ENCODE results near the gene STBD1.
"Not testable (repeated sequence)": the region's sequence is repeated elsewhere in the genome, so short reads cannot be mapped to it uniquely, and the experiment has no call there.

Gene STBD1

DNA sequence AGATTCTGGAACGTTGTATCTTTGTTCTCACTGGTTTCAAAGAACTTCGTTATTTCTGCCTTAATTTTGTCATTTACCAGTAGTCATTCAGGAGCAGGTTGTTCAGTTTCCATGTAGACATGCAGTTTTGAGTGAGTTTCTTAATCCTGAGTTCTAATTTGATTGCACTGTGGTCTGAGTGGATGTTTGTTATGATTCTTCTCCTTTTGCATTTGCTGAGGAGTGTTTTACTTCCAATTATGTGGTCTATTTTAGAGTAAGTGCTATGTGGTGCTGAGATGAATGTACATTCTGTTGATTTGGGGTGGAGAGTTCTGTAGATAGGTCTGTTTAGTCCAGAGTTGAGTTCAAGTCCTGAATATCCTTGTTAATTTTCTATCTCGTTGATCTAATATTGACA, 18.7 kb upstream of the STBD1 start:
- DNase-seq, result not testable (repeated sequence)

DNA sequence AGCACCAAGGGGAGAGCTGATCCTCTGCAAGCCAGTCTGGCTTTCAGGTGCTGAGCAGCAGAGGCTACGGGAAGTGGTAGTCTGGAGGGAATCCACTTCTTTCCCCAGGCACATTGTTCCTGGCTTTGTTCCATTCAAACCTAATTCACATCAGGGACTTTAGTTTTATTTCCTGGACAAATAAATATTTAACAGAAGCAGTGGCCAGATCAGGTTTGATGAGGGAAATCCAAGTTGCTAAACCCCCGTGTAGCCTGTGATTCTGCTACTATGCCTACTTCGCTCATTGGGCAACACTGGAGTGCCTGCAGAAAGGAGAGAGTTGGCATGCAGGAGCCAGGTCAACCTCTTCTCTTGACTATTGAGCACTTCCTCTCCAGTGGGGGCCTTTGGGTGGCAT, 13.8 kb upstream of the STBD1 start:
- no peak for DNase-seq

DNA sequence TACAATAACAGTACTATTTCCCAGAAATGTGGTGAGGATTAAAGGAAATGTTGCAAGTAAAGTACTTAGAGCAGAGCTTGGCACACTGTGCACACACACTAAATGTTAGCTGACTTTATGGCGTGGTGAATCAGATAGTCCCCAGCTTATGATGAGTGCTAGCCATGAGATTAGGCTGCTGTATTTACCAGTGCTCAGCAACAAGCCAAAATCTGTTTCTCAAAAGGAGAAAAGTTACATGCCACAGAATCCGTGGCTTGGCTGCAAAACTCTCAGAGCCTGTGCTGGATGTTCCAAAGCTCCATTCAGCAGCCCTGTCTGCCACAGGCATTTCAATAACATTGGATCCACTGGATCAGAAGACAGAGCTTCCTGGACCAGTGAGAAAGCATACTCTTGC, 12.8 kb upstream of the STBD1 start:
- DNase-seq, result no peak

GRCh38 chr4:76296286-76296820, 10.2 kb upstream of the STBD1 start:
- no peak for DNase-seq

GRCh38 chr4:76298227-76298626, 8.3 kb upstream of the STBD1 start:
- DNase-seq, result no peak

- DNase-seq, result no peak
These were observed 6.5 kb upstream of the STBD1 start for GRCh38 chr4:76300012-76300411.

- peak; percentile 37 for DNase-seq
These were observed 5.3 kb upstream of the STBD1 start for GRCh38 chr4:76301068-76301774.

DNA sequence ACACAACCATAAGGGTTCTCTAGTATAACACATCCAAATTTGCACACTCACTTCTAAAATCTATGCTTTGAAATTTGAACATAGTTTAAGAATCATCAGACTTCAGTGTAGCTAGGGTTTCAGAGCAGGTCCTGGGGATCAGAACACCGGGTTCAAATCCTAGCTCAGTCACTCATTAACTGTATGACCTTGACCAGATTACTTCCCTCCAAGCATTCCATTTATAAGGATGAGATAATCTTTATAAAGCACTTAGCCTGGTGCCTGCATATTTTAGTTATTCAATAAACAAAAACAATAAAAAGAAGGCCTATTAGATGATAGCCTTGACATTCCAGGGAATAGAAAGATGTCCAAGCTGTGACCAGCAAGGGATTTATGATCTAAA, 4.8 kb upstream of the STBD1 start:
- no peak for DNase-seq

DNA sequence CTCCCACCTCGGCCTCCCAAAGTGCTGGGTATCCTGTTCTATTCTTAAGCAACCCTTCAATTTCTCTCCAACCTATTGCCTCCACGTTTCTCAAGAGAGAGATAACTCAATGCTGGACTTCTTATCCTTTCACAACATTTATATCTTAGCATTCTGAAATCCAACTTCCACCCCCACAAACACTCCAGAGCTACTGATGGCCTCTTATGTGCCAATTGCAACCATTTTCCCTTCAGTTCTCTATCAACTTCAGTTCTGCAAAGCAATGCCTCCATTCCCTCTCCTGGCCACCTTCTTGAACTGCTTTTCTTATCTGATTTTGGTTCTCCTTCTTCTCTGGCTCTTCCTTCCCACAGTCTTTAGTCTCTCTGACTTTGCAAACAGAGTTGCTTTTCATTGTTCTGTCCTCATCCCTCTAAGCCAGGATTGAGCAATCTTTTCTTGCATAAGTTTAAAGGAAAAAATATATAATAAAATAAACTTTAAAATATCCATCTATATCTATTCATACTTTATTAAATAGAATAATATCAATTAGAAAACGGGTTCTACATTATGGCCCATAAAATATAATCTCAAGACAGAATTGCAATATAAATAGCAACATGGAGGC, 3.6 kb upstream of the STBD1 start:
- no peak for DNase-seq

- no peak for DNase-seq
These were observed 1.4 kb upstream of the STBD1 start for GRCh38 chr4:76305033-76305687.

GRCh38 chr4:76306882-76307659, 538 bp downstream of the STBD1 start:
- DNase-seq, result no peak

GRCh38 chr4:76307660-76308014, 1.1 kb downstream of the STBD1 start:
- peak; percentile 32 for DNase-seq

DNA sequence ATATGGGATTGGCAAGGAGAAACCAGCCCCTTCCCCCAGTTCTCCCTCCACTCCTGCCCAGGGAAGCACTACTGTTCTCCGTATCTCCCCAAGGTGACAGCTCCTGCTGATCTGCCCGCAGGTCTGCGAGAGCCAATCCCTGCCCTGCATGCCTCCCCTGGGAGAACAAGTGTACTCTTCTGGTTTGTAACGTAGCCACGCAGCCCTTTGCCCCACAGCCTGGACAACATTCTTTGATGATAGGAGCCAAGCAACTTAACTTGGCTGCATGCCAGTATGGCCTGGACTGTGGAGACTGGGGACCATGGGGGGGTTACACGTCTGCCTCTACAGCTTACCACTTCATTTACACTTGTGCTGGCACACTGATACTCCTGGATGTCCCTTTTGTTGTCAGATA, 2.0 kb downstream of the STBD1 start:
- DNase-seq, result no peak

GRCh38 chr4:76309939-76310550, 3.5 kb downstream of the STBD1 start:
- DNase-seq, result no peak

DNA sequence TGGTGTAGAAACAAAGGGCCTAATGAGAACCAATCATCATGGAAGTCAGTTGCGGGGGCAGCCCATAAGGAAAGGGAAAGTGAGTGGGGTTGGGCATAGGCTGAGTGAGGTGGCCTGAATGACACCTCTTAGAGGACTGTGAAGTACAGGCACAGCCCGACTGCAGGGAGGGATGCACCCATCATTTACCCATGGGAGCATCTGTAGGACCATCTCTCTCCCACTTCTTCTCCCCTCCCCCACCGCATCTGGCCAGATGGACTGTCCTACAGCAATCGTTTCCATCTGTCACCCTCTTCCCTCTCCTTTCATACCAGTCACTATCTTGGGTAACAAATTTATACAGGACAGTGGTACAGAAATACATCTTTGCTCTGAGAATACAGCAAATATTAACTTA, 4.2 kb downstream of the STBD1 start:
- no peak for DNase-seq

DNA sequence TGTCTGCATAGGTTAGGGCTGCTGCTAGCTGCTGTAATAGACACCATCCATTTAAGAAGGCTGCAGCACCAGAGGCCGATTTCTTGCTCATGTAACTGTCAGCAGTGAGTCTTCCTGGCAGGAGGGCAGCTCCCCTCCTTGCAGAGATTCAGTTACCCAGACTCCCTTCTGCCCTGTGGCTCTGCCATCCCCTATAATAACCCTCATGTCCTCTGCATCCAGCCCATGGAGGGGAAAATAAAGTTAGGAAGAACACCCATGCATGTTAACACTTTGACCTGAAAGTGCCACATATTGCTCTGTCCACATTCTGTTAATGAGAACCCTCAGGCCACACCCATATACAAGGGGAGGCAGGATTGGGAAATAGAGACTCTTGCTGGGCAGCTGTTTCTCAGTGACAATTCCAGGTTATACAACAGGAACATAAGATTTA, 5.4 kb downstream of the STBD1 start:
- DNase-seq, result no peak

DNA sequence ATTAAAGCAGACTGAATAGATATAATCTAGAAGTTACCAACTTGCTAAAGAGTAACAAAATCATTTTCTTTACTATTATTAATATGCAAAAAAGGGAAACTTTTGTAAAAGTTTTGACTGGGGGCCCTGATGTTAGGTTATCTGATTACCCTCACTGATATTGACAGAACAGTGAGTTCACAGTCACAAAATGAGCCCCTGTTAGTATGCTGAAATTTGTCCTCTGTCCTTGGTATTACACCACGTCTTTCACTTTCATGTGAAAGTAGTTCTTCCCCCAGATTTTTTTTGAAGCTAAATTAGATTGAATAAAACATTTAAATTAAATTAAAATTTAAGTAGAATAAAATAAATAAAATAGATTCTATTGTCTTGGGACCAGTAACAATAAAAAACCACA, 5.9 kb downstream of the STBD1 start:
- no peak for DNase-seq

DNA sequence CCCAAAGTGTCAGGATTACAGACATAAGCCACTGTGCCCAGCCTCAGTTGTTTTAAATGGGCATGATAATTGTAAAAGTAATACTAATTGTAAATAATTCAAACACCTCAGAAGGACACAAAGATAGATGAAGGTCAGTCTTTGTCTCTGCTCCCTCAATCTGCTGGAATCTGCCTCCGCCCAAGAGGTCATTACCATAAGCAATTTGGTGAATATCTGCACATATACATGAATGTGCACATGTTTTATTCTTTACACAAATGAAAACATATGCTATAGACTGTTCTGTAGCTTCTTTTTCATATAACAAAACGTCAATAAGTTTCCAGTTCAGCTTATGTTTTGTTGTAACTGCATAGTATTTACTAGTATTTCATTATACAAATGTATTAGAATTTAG, 7.0 kb downstream of the STBD1 start:
- DNase-seq, result no peak

GRCh38 chr4:76315267-76315918, 8.9 kb downstream of the STBD1 start:
- DNase-seq, result no peak

DNA sequence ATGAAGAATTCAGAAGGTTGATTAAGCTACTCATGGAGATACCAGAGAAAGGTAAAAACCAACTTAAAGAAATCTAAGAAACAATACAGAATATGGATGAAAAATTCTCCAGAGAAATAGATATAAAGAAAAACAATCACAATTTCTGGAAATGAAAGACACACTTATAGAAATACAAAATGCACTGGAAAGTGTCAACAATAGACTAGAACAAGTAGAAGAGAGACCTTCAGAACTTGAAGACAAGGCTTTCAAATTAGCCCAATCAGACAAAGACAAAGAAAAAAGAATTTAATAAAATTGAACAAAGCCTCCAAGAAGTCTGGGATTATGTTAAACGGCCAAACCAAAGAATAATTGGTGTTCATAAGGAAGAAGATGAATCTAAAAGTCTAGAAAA, 9.6 kb downstream of the STBD1 start:
- no peak for DNase-seq

DNA sequence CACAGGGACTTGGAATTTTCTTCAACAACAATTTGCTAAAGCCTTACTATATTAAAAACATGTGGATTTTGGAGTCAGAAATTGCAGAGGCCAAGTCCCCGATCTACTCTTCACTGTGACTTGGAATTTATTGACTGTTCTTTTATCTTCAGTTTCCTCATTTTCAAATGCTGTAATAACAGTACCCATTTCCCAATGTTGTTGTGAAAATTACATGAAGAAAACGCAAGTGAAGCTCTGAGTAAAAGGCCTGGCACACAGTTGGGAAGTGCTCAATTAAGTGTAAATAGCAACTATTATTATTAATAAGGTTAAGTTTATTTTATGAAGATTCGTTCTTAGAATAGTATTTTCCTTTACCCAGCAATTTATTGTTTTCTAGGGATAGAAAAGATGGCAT, 15.7 kb downstream of the STBD1 start:
- no peak for DNase-seq

GRCh38 chr4:76325072-76325471, 18.5 kb downstream of the STBD1 start:
- DNase-seq, result no peak

All from SHP77 treated with DMSO at 0.1 percent for 48 hours (cell line).